ENCODE results near the gene CEP85L.

The CEP85L gene

GRCh38 chr6:118651282-118652050, at the start of gene CEP85L:
CEP85L (minus strand) TSS chr6:118651591; CDS start chr6:118651269, 322 bp downstream.
- peak; percentile 93 for DNase-seq

- DNase-seq: no peak
Measured at GRCh38 chr6:118700531-118700930, 49.1 kb upstream of the CEP85L start.

DNA sequence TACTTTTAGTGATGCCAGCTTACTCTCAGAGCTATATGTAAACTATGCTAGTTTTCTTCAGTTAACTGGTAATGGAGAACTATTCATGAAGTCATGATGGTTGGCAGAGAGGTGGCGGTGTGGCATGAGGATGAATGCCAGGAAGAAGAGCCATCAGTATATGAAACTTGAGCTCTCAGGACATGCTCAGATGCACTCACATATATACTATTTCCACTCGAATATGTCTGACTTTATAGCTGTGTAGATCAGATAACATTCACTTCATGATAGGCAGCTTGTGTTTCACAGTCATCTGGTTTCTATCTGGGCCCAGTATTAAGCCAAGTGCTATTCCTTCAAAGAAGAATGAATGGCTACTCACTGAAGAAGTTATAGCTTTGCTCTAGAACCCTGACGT, 46.2 kb upstream of the CEP85L start:
- DNase-seq: peak; percentile 15

- DNase-seq: no peak
Measured at GRCh38 chr6:118696271-118696670, 44.9 kb upstream of the CEP85L start.

DNA sequence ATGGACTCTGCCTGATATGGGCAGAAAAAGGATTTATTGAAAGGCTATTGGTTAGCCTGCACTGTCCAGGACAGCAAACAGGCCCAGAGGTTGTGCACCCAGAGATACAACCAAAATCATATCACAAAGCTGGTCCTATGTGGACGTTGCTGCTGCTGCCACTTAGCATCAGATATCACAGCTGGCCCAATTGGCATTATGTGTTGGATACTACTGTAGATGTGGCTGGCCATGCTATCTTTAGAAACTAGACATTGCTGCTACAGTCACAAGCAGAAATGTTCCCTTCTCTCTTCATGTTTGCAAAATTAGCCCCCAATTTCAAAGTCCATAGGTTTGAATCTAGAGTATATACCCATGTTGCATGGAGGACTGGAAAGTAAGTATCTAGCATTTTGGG, 42.2 kb upstream of the CEP85L start:
- no peak for DNase-seq

DNA sequence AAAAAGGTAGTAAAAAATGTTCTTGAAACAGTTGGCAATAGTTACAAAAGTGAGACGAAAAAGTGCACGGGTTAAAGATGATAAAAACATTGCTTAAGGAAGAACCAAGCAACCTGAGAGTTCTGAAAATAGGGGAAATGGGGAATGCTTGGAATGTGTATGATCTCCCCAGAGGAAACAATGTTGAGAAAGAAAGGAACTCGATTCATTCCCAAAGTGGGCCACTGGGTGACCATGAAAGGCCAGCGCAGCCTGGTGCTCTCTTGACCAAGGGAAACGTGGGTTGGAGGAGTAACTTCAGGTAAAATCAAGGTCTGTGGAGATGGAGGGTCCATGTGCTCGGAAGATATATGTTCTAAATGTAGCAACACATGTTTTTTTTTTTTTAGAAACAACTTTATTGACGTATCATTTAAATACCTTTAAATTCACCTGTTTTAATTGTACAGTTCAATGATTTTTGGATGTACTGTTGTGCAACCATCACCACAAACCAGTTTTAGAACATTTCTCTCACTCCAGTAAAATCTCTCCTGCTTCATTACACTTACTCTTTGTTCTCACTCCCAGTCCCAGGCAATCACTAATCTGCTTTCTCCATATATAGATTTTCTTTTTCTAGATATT, 34.5 kb upstream of the CEP85L start:
- DNase-seq: no peak

DNA sequence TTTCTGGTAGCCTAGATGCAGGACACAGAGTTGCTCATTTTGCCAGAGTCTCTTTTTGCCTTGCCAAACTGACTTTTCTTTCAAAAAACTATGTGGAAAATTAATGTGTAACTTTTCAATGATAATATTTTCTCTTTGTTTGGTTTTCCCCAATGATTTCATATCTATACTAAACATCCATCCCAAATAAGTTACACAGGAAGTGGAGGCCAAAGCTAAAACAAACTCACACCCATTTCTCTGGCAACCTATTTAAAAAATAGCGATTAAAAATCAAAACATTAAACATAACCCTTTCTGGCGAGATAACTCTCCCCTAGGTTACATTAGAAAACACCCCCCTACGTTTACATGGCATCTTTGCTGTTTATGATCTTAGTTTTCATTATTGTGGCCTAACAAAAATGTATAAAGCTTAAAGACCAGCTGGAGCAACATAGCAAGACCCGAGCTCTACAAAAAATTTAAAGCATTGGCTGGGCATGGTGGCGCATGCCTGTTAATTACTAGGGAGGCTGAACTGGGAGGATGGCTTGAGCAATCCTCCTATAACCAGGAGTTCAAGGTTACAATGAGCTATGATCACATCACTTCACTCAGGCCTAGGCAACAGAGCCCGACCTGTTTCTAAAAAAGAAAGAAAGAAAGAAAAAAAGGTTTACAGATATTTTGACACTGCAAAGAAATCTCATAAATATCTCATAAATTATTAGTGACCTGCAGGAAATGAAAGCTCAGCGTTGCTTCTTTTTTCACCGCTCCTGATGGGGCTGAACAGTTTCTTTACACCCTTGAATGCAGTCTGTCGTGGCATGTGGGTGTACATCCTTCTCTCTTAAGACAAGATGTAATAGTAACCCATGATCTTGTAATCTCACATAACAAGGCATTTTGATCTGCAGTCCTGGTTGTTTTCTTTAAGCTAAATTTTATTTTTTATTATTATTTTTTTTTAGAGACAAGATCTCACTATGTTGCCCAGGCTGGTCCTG, 32.8 kb upstream of the CEP85L start:
- no peak for DNase-seq

DNA sequence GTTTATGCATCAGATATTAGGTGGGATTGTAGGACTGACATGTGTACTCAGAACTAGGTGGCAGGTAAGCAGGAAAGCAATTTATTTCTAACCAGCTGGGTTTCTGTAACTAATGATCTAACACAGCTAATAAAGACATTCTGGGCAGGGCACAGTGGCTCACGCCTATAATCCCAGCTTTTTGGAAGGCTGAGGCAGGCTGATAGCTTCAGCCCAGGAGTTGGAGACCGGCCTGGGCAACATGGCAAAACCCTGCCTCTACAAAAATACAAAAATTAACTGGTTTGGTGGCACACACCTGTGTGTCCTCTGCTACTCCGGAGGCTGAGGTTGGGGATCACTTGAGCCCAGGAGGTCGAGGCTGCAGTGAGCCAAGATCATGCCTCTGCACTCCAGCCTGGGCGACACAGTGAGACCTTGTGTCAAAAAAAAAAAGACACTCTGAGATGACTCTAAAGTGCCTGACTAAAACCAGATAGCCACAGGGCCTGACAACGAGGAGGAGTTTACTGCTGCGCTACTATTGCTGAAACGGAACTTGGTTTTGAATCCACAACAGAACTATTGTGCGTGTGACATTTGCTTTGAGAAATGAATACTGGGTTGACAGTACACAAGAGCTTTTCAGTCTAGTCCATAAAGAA, 29.2 kb upstream of the CEP85L start:
- DNase-seq: peak; percentile 40

- DNase-seq: no peak
Measured at GRCh38 chr6:118679327-118679901, 28.0 kb upstream of the CEP85L start.

GRCh38 chr6:118678866-118679265, 27.5 kb upstream of the CEP85L start:
- no peak for DNase-seq

DNA sequence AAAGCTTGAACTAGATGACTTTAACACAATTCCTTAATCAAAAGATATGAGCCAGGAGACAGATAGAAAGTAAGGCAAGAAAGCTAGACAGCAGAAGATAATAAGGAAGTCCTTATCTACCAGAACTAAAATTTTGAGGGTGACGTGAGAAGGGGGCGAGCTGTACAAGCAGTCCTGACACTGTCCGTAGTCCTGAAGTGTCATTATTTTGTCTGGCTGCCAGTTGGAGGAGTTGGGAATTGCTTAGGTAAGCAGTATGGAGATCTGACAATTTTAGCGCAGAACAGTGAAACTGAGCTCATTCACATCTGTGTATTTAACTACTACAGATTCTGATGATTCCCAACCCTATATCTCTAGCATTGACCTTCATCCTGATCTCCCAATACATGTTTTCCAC, 25.8 kb upstream of the CEP85L start:
- DNase-seq: peak; percentile 59

- no peak for DNase-seq
Measured at GRCh38 chr6:118675225-118675624, 23.8 kb upstream of the CEP85L start.

DNA sequence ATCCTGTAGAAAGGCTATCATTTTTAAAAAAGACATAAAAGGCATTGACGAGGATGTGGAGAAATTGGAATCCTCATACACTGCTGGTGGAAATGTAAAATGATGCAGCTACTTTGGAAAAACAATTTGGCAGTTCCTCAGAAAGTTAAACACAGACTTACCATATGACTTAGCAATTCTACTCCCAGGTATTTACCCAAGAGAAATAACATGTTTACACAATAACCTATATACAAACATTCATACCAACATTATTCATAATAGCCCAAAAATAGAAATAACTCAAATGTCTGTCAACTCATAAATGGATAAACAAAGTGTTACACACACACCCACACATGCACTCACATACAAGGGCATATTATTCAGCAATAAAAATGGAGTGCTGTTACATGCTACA, 23.4 kb upstream of the CEP85L start:
- no peak for DNase-seq

GRCh38 chr6:118672678-118673077, 21.3 kb upstream of the CEP85L start:
- DNase-seq: no peak

DNA sequence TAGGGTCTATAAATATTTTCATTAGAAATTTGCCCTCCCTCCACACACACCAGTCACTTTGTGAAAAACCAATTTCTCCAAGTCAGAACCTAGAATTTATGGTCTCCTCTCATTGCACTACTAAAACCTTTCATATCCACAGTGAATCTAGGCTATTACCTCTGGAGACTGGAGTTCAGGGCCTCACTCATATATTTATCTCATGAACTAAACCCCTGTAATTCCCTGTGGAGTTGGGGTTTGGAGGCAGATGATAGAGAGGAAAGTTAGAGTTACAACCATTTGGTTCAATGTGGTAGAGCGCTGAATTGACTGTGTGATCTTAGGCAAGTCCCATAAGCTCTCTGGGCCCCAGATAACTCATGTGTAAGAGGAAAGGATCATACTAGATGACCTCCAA, 18.2 kb upstream of the CEP85L start:
- DNase-seq: no peak

GRCh38 chr6:118668761-118669385, 17.5 kb upstream of the CEP85L start:
- peak; percentile 77 for DNase-seq

GRCh38 chr6:118667988-118668387, 16.6 kb upstream of the CEP85L start:
- no peak for DNase-seq

DNA sequence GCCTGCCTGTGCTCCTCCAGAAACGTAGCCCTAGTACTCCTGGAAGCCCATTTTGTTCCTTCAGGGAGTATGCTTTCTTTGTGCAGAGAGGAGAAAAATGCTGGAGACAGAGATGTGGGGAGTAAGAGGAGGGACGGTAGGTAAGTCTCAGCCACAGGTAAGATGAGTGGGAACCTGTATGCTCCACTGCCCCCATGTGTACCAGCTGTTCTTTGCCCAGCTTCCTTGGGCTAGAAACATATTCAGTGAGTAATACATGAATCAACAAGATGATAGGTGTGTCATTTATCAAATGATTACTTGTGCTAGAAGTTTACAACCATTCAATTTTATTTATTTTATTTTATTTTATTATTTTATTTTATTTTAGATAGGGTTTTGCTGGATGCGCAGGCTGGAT, 13.6 kb upstream of the CEP85L start:
- DNase-seq: no peak

DNA sequence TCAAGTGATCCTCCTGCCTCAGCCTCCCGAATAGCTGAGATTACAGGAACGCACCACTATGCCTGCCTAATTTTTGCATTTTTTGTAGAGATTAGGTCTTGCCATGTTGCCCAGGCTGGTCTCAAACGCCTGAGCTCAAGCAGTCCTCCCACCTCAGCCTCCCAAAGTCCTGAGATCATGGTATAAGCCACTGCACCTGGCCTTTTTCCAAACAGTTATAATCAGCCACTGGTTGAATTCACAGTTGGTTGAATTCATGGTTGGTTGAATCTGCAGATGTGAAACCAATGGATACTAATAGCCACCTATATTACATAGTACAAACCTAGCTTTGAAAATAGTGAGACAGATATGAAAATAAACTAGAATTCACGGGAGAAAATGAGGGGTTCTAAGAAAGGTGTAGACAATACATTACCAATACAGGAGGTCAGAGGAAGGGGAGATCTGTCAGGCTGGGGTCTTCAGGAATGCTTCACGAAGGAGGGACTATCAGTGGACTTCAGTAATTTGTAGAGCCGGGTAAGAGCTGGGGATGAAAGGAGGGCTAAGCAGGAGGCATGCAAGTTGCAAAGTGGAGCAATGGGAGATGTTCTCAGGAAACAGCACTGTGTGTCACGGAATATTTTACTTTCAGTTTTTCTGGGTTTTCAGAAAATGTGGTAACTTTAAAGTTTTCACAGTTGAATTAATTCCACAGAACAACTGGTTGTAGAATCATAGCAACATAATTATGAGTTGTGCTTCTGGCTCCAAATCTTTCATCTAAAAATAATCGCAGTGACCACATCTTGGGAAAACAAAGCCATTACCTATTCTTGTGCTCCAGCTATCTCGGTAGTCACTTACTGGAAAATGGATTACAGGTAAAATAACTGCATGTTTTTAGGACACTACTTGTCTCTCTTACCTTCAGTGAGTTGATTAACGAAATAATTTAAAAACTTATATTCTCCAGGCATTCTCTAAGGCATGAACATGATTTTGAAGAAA, 12.9 kb upstream of the CEP85L start:
- no peak for DNase-seq

- no peak for DNase-seq
Measured at GRCh38 chr6:118661831-118662230, 10.4 kb upstream of the CEP85L start.

DNA sequence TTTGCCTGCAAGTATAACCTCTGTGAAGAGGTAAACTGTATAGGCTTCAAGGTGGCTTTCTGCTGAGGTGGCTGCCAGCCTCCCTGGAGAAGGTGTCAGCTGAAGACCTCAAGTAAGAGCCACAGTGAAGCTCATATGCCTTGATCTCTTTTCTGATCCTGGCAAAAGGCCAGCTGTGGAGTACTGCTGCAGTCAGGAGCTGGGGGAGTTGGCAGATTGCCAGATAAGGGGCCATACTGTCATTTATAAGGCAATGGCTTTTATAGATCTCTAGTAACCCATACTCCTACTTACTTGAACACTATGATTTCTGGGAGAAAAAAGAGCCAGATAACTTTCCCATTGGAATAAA, 8.8 kb upstream of the CEP85L start:
- peak; percentile 88 for DNase-seq

Data from OCI-M1 (cell line).